B cell (primary cell): ENCODE results near the gene NOXA1. TPM values are rescaled to one million over a fixed set of nuclear protein-coding genes. Genes with fewer than 3 reads are reported as not detected.

ENCODE experiments used
- ATAC-seq: fragments of 200-7000 bp; cut with Tn5 transposase; one replicate; pipeline ENCODE4 v1.10.0; 2021; ENCODE audit warnings: low read depth, mild to moderate bottlenecking, moderate number of reproducible peaks, moderate library complexity
- CTCF ChIA-PET: fragments of 350-600 bp; sonication (Branson Sonifier 250); formaldehyde crosslinking; loops from one replicate; lab custom pipeline; 2021; ENCODE audit warnings: antibody characterized with exemption, inconsistent platforms; lab: Charles Lee
- POLR2A ChIA-PET: fragments of 350-600 bp; sonication (Branson Sonifier 250); formaldehyde crosslinking; loops from one replicate; lab custom pipeline; 2021; ENCODE audit warnings: antibody characterized with exemption; lab: Charles Lee
- DNase-seq: peaks from one replicate; pipeline ENCODE4 v3.0.0; 2013
- H2AFZ ChIP-seq: 2 replicates; pipeline ENCODE4 v1.6.1; 2012; ENCODE audit warnings: mild to moderate bottlenecking, low read depth, low read length; ENCODE audit not compliant: insufficient read depth, poor library complexity, severe bottlenecking
- H3K27ac ChIP-seq, 2 donors: 1 replicate in 1 of 2; 2 replicates in 1 of 2; pipeline ENCODE4 v1.5.1; 2012 to 2013; ENCODE audit warnings: low read length in 2 of 2, mild to moderate bottlenecking in 2 of 2, moderate library complexity in 1 of 2
- H3K27me3 ChIP-seq, 4 experiments: fragments of 200-600 bp in 1 of 4; sonication (generic) in 1 of 4; replicated peaks in 1 of 4; 1 replicate in 2 of 4; 2 replicates in 2 of 4; pipeline versions ENCODE4 v1.6.1 to v1.7.0; 2013 to 2016; ENCODE audit warnings: low read length in 3 of 4, mild to moderate bottlenecking in 2 of 4, mixed read lengths in 1 of 4, moderate library complexity in 1 of 4; ENCODE audit not compliant: insufficient read depth in 4 of 4, control insufficient read depth in 3 of 4; ENCODE audit errors: control extremely low read depth in 1 of 4
- H3K36me3 ChIP-seq, 2 experiments: replicated peaks in 1 of 2; 1 replicate in 1 of 2; 2 replicates in 1 of 2; pipeline versions ENCODE4 v1.6.1 to v1.7.1; 2013; ENCODE audit warnings: low read length in 1 of 2; ENCODE audit not compliant: insufficient read depth in 2 of 2, control insufficient read depth in 1 of 2; ENCODE audit errors: control extremely low read depth in 1 of 2, extremely low read depth in 1 of 2
- H3K4me1 ChIP-seq, 2 donors: fragments of 200-600 bp in 1 of 2; sonication (generic) in 1 of 2; 1 replicate in 1 of 2; 2 replicates in 1 of 2; pipeline versions ENCODE4 v1.5.1 to v1.6.1; 2013 to 2017; ENCODE audit warnings: low read length in 2 of 2; ENCODE audit not compliant: control insufficient read depth in 2 of 2, insufficient read depth in 2 of 2
- H3K4me2 ChIP-seq: replicated peaks from 2 replicates; pipeline ENCODE3; 2012; ENCODE audit warnings: mild to moderate bottlenecking, low read depth, low read length; ENCODE audit not compliant: poor library complexity, severe bottlenecking
- H3K4me3 ChIP-seq, 5 experiments: fragments of 200-600 bp in 1 of 5; sonication (generic) in 1 of 5; 1 replicate in 3 of 5; 2 replicates in 2 of 5; pipeline versions ENCODE4 v1.5.1 to v1.7.0; 2011 to 2016; ENCODE audit warnings: low read length in 4 of 5, mild to moderate bottlenecking in 4 of 5, low read depth in 2 of 5, control low read depth in 1 of 5, moderate library complexity in 1 of 5; ENCODE audit not compliant: insufficient read depth in 1 of 5; ENCODE audit errors: control extremely low read depth in 1 of 5, extremely low read depth in 1 of 5
- H3K79me2 ChIP-seq: fragments of 200-600 bp; sonication (generic); one replicate; pipeline ENCODE4 v1.6.0; 2016; ENCODE audit warnings: low read length; ENCODE audit not compliant: control insufficient read depth, insufficient read depth
- H3K9ac ChIP-seq: fragments of 200-600 bp; sonication (generic); 2 replicates; pipeline ENCODE4 v1.6.1; 2017; ENCODE audit warnings: mild to moderate bottlenecking, low read length, moderate library complexity
- H3K9me3 ChIP-seq, 3 donors: one replicate each; pipeline versions ENCODE4 v1.6.1 to v1.7.1; 2013; ENCODE audit warnings: low read length in 2 of 3; ENCODE audit not compliant: control insufficient read depth in 2 of 3, insufficient read depth in 1 of 3; ENCODE audit errors: control extremely low read depth in 1 of 3
- H4K20me1 ChIP-seq: 2 replicates; pipeline ENCODE4 v1.6.0; 2012; ENCODE audit warnings: mild to moderate bottlenecking, low read length; ENCODE audit not compliant: insufficient read depth, control insufficient read depth, poor library complexity, severe bottlenecking
- H3K27ac Mint-ChIP-seq: one replicate; pipeline ENCODE4 v1.8.0; 2021; ENCODE audit warnings: mixed read lengths
- H3K27me3 Mint-ChIP-seq: one replicate; pipeline ENCODE4 v1.8.0; 2021; ENCODE audit warnings: mixed read lengths
- H3K4me1 Mint-ChIP-seq: one replicate; pipeline ENCODE4 v1.8.0; 2021; ENCODE audit warnings: mixed read lengths
- H3K4me3 Mint-ChIP-seq: one replicate; pipeline ENCODE4 v1.8.0; 2021; ENCODE audit warnings: mixed read lengths
- H3K9me3 Mint-ChIP-seq: one replicate; pipeline ENCODE4 v1.8.0; 2022; ENCODE audit warnings: mixed read lengths; ENCODE audit not compliant: insufficient read depth
- EZH2 ChIP-seq: IDR thresholded peaks from 2 replicates; pipeline ENCODE4 v1.6.1; 2012; ENCODE audit warnings: borderline replicate concordance, low read depth, mild to moderate bottlenecking, moderate library complexity, low read length; ENCODE audit not compliant: insufficient read depth, poor library complexity, severe bottlenecking
- WGBS: methylation state at CpG from one replicate; pipeline ENCODE4 v1.1.5; 2013; ENCODE audit warnings: missing lambda C conversion rate; ENCODE audit not compliant: insufficient coverage; 5-methylcytosine and 5-hydroxymethylcytosine counted together
- intact Hi-C: fragments of 100-400 bp; cut with micrococcal nuclease; formaldehyde crosslinking; loops from one replicate; pipeline ENCODE4 v1.10.0; 2022
- polyA plus RNA-seq: library from polyadenylated mRNA; depleted of rRNA; stranded (reverse); fragments of >200 nt; gene quantifications from 2 replicates; pipeline ENCODE4 v1.2.3, GENCODE V29; 2012
- total RNA-seq, 2 donors: library from RNA; stranded (reverse); fragments of 120-200 nt in 1 of 2; gene quantifications; 1 replicate in 1 of 2; 2 replicates in 1 of 2; pipeline versions ENCODE4 v1.2.3 to v1.2.4, GENCODE V29; 2013 to 2022
- TF ChIP-seq, protein P1 (sequence below): fragments of 200-600 bp; IDR thresholded peaks from one replicate; pipeline ENCODE4 v1.8.0; 2022; ENCODE audit warnings: antibody characterized with exemption, mild to moderate bottlenecking

Gene NOXA1
- total and polyA plus RNA-seq, 2 donors (not counting 1 experiment from before 2014, with no cell fraction given) = 5.7 to 7.7 TPM

DNA sequence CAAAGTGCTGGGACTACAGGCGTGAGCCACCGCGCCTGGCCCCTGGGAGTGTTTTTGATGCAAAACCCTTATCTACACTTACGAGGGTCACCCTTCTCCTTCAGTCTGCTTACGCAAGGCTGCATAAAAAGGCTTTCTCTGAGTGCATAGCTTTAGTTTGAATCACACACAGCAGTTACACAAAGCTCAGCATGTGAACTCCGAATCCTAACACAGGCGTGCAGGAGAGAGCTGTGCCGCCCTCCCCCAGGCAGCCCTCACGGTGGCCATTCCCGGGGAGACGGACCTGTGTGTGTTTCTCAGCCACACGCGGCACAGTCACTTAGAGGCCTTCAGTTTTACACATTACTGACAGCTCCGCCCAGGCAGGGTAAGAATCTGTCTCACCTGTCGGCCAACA is 27.0 kb upstream of the NOXA1 start:
- H3K4me3 Mint-ChIP-seq = no peak overlapping the region
- H3K36me3 ChIP-seq = no peaks in the 10 kb centered on the region
- ATAC-seq (no peak), DNase-seq (no peak)
- no peaks in the 10 kb centered on the region for H3K27me3 Mint-ChIP-seq
- CTCF ChIA-PET = no interaction called here
- no peak overlapping the region for H3K27ac Mint-ChIP-seq
- H3K27me3 ChIP-seq = no peaks in the 10 kb centered on the region
- H3K4me1 Mint-ChIP-seq = peaks cover 17% of the 10 kb centered on the region
- H4K20me1 ChIP-seq = peaks cover 4% of the 10 kb centered on the region
- WGBS = 93% methylated on average over 13 of the region's 15 CpGs
- H3K27ac ChIP-seq = no peak overlapping the region
- H3K4me1 ChIP-seq = peaks cover 9 to 17% of the 10 kb centered on the region in 2 donors
- no peak overlapping the region for H3K4me2 ChIP-seq
- TF ChIP-seq, protein P1, sequence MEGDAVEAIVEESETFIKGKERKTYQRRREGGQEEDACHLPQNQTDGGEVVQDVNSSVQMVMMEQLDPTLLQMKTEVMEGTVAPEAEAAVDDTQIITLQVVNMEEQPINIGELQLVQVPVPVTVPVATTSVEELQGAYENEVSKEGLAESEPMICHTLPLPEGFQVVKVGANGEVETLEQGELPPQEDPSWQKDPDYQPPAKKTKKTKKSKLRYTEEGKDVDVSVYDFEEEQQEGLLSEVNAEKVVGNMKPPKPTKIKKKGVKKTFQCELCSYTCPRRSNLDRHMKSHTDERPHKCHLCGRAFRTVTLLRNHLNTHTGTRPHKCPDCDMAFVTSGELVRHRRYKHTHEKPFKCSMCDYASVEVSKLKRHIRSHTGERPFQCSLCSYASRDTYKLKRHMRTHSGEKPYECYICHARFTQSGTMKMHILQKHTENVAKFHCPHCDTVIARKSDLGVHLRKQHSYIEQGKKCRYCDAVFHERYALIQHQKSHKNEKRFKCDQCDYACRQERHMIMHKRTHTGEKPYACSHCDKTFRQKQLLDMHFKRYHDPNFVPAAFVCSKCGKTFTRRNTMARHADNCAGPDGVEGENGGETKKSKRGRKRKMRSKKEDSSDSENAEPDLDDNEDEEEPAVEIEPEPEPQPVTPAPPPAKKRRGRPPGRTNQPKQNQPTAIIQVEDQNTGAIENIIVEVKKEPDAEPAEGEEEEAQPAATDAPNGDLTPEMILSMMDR = no peak
- no peak overlapping the region for H3K4me3 ChIP-seq
- no peak overlapping the region for H3K9ac ChIP-seq
- POLR2A ChIA-PET = no interaction called here
- intact Hi-C loops = no loop called here
- H3K9me3 Mint-ChIP-seq = no peaks in the 10 kb centered on the region
- no peaks in the 10 kb centered on the region for H3K79me2 ChIP-seq
- H3K9me3 ChIP-seq = peaks cover 0 to 24% (median 0%) of the 10 kb centered on the region in 3 donors
- no peak overlapping the region for H2AFZ ChIP-seq

DNA sequence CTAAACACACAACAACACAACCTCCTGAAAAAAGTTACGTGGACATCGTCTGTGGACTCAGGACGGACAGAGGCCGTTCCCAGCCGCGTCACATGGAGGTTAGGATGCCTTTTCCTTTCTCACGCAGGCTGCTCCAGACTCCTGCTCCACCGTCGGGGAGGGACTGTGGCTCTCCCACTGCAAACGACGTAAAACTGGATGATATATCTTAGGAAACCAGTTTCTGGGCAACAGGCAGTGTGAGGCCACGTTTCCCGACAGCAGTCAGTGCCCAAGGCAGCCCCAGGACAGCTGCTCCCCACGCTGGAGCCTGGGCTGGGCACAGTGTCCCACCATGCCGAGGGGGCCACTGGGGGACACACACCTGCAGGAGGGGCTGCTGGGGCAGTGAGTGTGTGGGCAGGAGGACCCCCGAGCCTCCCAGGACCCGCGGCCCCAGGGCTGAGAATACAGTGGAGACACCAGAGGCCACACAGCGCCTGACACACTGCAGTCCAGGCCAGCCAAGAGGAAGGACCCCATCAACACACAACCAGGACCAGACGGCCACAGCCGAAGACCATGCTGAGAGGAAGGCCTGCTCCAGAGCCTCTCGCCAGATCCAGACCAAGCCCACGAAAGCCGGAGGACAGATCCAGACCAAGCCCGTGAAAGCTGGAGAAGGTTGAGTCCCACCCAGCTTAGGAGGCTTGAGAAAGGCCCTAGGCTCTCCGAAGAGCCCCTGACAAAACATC is 26.4 kb upstream of the NOXA1 start:
- ChIA-PET CTCF (no interaction called here), POLR2A (no interaction called here)
- H3K27ac ChIP-seq = no peak overlapping the region
- H3K36me3 ChIP-seq = no peaks in the 10 kb centered on the region
- no peak overlapping the region for H3K4me2 ChIP-seq
- H2AFZ ChIP-seq = no peak overlapping the region
- ATAC-seq (no peak), DNase-seq (no peak)
- no peaks in the 10 kb centered on the region for H3K79me2 ChIP-seq
- TF ChIP-seq EZH2 = no peak
- TF ChIP-seq, protein P1 = no peak
- no peak overlapping the region for H3K27ac Mint-ChIP-seq
- no peaks in the 10 kb centered on the region for H3K27me3 Mint-ChIP-seq
- H3K4me1 ChIP-seq = peaks cover 9 to 17% of the 10 kb centered on the region in 2 donors
- no peak overlapping the region for H3K4me3 ChIP-seq
- H3K4me1 Mint-ChIP-seq = peaks cover 18% of the 10 kb centered on the region
- H3K27me3 ChIP-seq = no peaks in the 10 kb centered on the region
- no peaks in the 10 kb centered on the region for H3K9me3 Mint-ChIP-seq
- WGBS = 92% methylated on average over 25 of the region's 26 CpGs
- H3K9ac ChIP-seq = no peak overlapping the region
- no peak overlapping the region for H3K4me3 Mint-ChIP-seq
- intact Hi-C loops = no loop called here
- peaks cover 4% of the 10 kb centered on the region for H4K20me1 ChIP-seq
- H3K9me3 ChIP-seq = peaks cover 0 to 30% (median 0%) of the 10 kb centered on the region in 3 donors
